WI38 (cell line): ENCODE measurements around the gene ZDHHC3.

Source experiments
- H3K4me3 ChIP-seq: 2 replicates; pipeline ENCODE4 v1.5.1; 2011; ENCODE audit warnings: low read depth, mild to moderate bottlenecking, control low read depth, low read length
- CTCF ChIP-seq: IDR thresholded peaks from 2 replicates; pipeline ENCODE4 v1.5.1; 2012; ENCODE audit warnings: low read depth, mild to moderate bottlenecking, control low read depth, low read length

The ZDHHC3 gene

GRCh38 chr3:44883999-44884431, 92.0 kb downstream of the ZDHHC3 start:
- H3K4me3 ChIP-seq: no peak overlapping the region
- TF ChIP-seq CTCF: no peak

DNA sequence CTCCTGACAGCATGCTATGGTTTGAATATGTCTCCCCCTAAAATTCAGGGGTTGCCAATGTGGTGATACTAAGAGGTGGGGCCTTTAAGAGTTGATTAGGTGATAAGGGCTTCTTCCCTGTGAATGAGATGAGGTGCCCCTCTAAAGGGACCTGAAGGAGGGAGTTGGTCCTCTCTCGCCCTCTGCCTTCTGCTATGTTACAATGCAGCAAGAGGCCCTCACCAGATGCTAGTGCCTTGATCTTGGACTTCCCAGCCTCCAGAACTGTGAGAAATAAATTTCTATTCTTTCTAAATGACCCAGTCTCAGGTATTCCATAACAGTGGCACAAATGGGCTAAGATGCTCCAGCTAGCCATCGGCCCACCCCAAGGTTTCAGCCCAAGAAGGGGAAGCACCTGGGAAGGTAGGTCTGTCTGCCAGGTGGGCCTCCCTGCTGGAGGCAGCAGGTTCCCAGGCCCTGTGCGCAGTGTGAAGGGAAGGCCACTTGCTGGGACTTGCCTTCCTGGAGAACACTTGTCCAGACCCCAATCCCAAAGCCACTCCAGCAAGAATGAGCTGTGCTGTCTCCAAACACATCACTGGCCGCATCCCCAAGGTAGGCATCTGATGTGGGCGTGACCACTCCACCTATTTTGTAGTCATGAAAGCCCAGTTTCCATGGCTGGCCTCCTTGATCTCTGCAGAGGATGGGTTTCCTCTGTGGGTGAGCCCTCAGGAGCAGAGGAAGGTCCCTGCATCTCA, 92.6 kb downstream of the ZDHHC3 start:
- TF ChIP-seq CTCF: no peak
- no peak overlapping the region for H3K4me3 ChIP-seq

GRCh38 chr3:44880284-44880683, 95.7 kb downstream of the ZDHHC3 start:
- no peak for TF ChIP-seq CTCF
- H3K4me3 ChIP-seq: no peak overlapping the region

- no peak for TF ChIP-seq CTCF
- no peak overlapping the region for H3K4me3 ChIP-seq
Observed at GRCh38 chr3:44877333-44877732, 98.6 kb downstream of the ZDHHC3 start.

DNA sequence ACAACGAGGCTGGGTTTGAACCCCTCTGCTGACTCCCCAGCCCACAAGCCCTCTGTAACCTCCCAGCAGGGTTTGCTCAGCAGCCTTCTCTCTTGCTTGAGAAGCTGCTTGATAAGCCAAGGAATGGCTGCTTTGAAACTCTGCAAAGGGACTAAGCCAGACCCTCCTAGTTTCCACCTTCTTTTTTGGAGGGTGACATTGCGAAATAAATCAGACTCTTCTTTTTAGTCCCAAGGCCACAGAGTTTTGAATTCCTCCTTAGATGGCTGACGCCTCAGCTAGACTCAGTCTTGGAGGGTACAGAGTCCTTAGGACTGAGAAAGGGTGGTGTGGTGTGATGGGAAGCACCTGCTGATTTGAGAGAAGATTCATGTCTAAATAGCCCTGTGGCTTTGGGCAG, 100.4 kb downstream of the ZDHHC3 start:
- no peak for TF ChIP-seq CTCF
- H3K4me3 ChIP-seq: no peak overlapping the region
